ENCODE measurements around the gene PARN.
"Not testable (repeated sequence)": the region's sequence is repeated elsewhere in the genome, so short reads cannot be mapped to it uniquely, and the experiment has no call there.

PARN gene

GRCh38 chr16:14630620-14631330 is 715 bp upstream of the PARN start:
- DNase-seq = not testable (repeated sequence)

- no peak for DNase-seq
Observed at GRCh38 chr16:14629612-14629918, 495 bp downstream of the PARN start.

DNA sequence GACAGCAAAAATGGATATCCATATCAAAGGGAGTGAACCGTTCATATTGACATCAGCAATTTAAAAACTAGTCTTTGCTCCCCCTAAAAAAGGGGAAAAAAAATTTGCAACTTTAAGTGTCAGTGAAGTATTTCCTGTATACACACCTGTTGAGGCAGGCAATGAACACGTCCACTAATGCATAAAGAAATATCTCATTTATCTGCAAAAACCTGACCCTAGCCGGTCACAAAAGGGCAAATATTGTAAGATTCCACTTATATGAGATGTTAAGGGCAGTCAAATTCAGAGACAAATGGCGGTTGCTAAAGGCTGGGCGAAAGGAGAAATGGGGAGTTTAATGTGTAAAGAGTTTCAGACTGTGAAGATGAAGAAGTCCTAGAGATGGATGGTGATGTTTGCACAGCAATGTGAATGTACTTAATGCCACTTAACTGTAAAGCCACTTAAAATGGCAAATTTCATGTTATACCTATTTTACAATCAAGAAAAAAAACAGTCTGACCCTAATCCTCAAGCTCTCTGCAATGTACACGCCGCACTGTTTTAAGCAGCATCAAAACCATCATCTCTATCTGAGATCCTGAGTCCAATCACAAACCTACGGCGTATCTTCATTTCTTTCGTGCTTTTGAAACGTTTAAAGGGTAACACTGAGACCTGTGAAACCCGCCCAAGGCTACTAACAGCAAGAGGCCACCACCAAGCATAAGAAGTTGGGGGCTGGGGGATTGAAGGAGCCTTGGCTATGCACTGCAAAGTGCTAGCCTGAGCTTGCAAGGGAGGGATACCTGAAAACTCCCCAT is 1.1 kb downstream of the PARN start:
- no peak for DNase-seq

- DNase-seq = no peak
Observed at GRCh38 chr16:14627078-14627477, 3.0 kb downstream of the PARN start.

DNA sequence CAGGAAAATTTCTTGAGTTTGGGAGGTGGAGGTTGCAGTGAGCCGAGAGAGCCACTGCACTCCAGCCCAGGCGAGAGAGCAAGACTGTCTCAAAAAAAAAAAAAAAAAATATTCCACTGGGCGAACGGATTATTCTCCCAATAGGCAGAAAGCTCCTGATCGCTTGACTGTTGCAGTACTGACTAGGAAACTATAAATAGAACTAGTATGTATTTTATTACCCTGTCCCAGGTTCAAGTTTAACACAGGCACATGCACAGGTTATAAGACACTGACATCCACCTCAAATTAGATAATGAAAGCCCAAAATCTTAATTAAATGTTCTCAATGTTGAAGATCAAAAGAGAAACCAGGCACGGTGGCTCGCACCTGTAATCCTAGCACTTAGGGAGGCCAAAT is 11.5 kb downstream of the PARN start:
- DNase-seq = no peak

DNA sequence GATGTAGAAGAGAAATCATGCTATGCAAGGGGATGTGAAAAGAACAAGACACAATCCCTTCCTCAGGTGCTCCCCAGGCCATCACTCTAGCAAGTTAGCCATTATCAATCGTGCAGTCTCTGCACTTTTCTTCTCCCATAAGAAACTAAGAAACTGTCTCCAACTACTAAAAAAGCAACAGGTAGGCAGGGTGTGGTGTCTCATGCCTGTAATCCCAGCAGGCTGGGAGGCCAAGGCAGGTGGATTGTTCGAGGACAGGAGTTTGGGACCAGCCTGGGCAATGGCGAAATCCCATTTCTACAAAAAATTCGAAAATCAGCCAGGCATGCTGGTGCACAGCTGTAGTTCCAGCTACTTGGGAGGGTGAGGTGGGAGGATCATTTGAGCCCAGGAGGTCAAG is 13.8 kb downstream of the PARN start:
- DNase-seq = no peak

DNA sequence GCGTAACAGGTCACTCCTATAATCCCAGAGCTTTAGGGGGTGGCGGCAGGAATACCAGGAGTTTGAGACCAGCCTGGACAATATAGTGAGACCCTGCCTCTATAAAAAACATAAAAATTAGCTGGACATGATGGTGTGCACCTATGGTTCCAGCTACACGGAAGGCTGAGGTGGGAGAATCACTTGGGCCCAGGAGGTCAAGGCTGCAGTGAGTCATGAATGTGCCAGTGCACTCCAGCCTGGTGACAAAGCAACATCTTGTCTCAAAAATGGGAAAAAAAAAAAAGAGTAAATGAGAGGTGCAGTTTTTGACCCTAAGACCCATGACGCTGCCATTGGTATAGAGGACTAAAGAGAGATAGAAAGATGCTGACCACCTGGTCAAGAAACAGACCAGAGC is 16.1 kb downstream of the PARN start:
- DNase-seq = no peak

- DNase-seq = no peak
Observed at GRCh38 chr16:14611660-14612059, 18.4 kb downstream of the PARN start.

- no peak for DNase-seq
Observed at GRCh38 chr16:14609716-14610115, 20.3 kb downstream of the PARN start.

DNA sequence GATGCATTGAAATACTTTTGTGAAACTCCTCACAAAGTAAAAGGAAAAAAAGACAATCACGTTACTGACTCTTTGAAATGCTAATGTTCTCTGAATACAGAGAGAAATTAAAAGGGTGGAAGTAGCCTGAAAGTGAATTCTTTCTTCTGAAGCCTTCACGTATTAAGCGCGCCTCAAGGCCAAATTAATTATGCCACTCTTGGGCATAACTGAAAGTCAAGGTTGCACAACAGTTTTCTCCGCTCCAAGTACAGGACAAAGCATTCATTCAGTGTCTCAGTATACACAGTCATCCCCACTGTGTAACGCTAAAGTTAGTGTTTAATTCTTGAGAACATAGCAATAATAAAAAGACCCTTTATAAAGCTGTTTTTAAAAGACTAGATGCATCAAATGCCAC is 21.5 kb downstream of the PARN start:
- no peak for DNase-seq

DNA sequence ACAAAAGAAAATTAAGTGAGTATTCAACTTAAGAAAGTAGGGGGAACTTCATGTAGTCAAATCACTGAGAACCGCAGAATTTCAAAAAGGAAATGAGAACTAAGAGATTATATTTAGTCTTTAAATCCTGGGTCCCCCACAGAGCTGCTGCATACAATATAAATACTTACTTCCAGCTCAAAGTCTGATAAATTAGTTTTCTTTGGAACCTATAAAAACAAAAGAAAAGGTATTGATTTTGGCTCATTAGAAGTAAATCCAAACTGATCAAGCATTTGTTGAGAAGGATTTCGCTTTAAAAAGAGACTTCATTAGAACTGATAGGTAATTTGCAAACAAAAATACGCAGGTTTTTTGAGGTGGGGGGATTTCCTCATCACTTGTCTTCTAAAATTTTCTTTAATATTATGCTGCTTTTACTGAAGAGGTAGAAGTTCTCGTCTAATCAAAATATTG is 21.9 kb downstream of the PARN start:
- DNase-seq = no peak

DNA sequence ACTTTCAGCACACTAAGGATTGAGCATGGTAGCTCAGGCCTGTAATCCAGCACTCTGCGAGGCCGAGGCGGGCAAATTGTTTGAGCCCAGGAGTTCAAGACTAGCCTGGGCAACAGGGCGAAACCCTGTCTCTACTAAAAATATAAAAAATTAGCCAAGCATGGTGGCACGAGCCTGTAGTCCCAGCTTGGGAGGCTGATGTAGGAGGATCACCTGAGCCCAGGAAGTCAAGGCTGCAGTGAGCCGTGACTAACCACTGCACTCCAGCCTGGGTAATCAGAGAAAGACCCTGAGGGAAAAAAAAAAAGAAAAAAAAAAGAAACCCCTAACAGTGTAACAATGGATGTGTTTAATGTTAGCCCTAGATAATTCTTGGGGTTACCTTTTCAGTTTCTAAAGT is 24.0 kb downstream of the PARN start:
- DNase-seq = no peak

GRCh38 chr16:14602443-14602963 is 27.6 kb downstream of the PARN start:
- DNase-seq = no peak

GRCh38 chr16:14600164-14600563 is 29.9 kb downstream of the PARN start:
- DNase-seq = no peak

DNA sequence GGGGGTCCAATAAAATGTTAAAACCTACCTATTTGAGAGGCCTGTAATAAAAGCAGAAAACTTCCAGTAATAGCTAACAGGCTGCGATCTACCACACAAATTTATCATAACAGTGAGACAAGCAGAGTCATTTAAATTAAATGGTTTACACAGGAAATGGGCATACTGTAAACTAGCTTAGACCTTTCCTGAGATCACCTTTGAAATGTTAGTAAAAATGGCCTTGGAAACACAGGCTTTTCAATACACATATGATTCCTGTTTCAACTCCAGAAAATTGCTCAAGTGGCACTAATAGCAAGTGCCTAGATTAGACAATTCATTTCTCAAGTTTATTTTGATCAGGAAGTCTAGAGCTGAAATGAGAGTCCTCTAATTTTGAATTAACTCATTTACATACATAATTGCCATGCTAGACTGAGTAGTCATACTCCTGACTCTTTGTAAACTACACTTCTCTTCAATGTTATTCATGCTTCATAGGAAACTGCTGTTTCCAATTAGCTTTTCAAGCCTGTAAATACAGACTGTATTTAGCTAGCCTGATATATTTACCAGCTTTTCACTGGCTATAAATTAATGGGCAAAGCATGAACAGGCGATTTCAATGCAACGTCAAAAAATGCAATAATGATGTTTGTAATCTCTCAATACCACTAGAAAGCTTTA is 43.3 kb downstream of the PARN start:
- DNase-seq = no peak

GRCh38 chr16:14585287-14585686 is 44.8 kb downstream of the PARN start:
- DNase-seq = no peak

- not testable (repeated sequence) for DNase-seq
Observed at GRCh38 chr16:14580926-14581325, 49.1 kb downstream of the PARN start.

DNA sequence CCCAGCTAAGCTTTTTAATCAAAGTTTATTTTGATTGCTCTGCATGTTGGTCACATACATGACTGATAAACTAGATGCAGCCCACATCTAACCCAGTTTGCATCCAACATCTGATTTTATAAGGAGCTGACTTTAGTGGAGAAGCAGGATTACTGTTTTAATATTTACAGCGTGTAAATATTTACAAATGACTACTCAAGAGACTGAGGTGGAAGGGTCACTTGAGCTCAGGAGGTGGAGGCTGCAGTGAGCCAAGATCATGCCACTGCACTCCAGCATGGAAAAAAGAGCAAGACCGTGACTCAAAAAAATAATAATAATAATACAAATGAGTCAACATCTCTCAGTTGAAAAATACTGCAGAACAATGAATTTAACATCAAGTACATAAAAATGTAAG is 50.8 kb downstream of the PARN start:
- no peak for DNase-seq

DNA sequence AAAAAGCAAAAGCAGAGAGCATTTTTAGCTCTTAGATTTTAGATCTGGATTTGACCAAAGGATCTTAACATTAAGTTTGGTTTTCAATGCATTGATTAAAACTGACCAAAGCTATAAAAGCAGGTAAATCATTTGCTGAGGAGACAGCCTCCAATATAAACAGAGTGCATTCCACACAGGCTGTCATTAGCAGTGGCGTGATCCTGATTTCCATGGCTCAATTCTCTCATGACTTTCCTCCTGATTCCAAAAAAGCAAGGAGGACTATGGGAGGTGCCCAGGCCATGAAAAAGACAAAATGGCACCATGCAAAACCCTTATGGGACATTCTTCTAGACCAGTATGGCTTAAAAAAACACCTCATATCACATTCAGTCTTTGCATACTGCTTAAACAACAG is 53.5 kb downstream of the PARN start:
- DNase-seq = no peak

DNA sequence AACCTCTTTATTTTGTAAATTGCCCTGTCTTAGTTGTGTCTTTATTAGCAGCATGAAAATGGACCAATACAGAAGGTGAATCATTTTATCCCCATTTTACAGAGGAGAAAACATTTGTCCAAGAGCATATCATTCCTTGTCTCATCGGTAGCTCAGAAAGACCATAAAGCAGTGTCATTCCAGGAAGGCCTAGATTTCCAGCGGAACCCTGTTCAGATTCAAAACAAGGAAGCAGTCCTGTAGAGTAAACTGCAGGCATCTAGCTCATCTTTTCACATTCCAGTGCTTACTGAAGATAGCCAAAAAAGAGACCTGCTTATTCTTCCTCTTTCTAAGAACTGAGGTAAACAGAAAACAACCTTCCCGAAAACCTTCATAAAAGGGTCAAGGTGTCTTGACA is 54.0 kb downstream of the PARN start:
- DNase-seq = no peak

GRCh38 chr16:14574698-14575415 is 55.2 kb downstream of the PARN start:
- DNase-seq = not testable (repeated sequence)

DNA sequence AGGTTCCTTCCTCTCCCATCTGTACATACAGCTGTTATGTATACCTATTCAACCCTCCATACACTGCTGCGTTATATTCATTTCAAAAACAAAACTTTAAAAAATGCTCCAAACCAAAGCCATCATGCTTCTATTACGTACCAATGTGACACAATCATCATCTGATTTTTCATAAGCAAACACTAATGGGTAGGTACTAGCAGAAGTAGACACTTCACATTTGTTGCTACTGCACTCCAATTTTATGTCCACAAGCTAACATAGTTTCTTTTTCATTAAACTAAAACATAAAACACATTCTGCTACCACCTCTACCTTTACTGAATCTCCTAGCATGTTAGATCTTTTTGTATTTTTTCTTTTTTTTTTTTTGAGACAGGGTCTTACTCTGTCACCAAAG is 57.5 kb downstream of the PARN start:
- no peak for DNase-seq

GRCh38 chr16:14569213-14569612 is 60.8 kb downstream of the PARN start:
- no peak for DNase-seq
